Common myeloid progenitor, CD34-positive (primary cell): Measurements from ENCODE around the gene RAPGEF3.
A peak's percentile ranks its signal among the peaks of the same experiment; 100 is the strongest.

Source experiments
- CTCF ChIA-PET: fragments of 350-600 bp; sonication (Branson Sonifier 250); formaldehyde crosslinking; loops from one replicate; lab custom pipeline; 2021; ENCODE audit warnings: antibody characterized with exemption; lab: Charles Lee
- POLR2A ChIA-PET: fragments of 350-600 bp; sonication (Branson Sonifier 250); formaldehyde crosslinking; loops from one replicate; lab custom pipeline; 2021; ENCODE audit warnings: antibody characterized with exemption; lab: Charles Lee
- DNase-seq, 3 donors: peaks; one replicate each; pipeline versions ENCODE4 v3.0.0 to v3.0.0-alpha.2; 2013
- H3K27ac ChIP-seq, 2 experiments: 1 replicate in 1 of 2; 2 replicates in 1 of 2; pipeline ENCODE4 v1.7.0; 2013; ENCODE audit warnings: inconsistent platforms in 2 of 2, low read length in 2 of 2, mild to moderate bottlenecking in 2 of 2, low read depth in 1 of 2, moderate library complexity in 1 of 2; ENCODE audit not compliant: severe bottlenecking in 2 of 2, insufficient read depth in 1 of 2, poor library complexity in 1 of 2
- H3K27me3 ChIP-seq, 5 experiments: replicated peaks in 2 of 5; 1 replicate in 3 of 5; 2 replicates in 2 of 5; pipeline versions ENCODE4 v1.6.1 to v1.7.0; 2013; ENCODE audit warnings: low read length in 4 of 5, mild to moderate bottlenecking in 2 of 5, moderate library complexity in 2 of 5, inconsistent platforms in 1 of 5; ENCODE audit not compliant: insufficient read depth in 5 of 5, control insufficient read depth in 4 of 5
- H3K36me3 ChIP-seq, 4 experiments: 1 replicate in 2 of 4; 2 replicates in 2 of 4; pipeline versions ENCODE4 v1.6.1 to v1.7.0; 2013; ENCODE audit warnings: low read length in 3 of 4, control low read depth in 1 of 4, mild to moderate bottlenecking in 1 of 4; ENCODE audit not compliant: control insufficient read depth in 4 of 4, insufficient read depth in 4 of 4
- H3K4me1 ChIP-seq, 4 experiments: 1 replicate in 3 of 4; 2 replicates in 1 of 4; pipeline versions ENCODE4 v1.6.1 to v1.7.1; 2013; ENCODE audit warnings: low read length in 3 of 4, mild to moderate bottlenecking in 3 of 4, control low read depth in 1 of 4, inconsistent platforms in 1 of 4, moderate library complexity in 1 of 4; ENCODE audit not compliant: control insufficient read depth in 4 of 4, insufficient read depth in 4 of 4; ENCODE audit errors: control extremely low read depth in 1 of 4
- H3K4me3 ChIP-seq, 7 experiments: 1 replicate in 4 of 7; 2 replicates in 3 of 7; pipeline versions ENCODE4 v1.5.1 to v1.7.0; 2013; ENCODE audit warnings: mild to moderate bottlenecking in 7 of 7, low read length in 6 of 7, moderate library complexity in 6 of 7, inconsistent platforms in 2 of 7, low read depth in 2 of 7, control low read depth in 1 of 7; ENCODE audit not compliant: insufficient read depth in 4 of 7, control insufficient read depth in 1 of 7; ENCODE audit errors: extremely low read depth in 1 of 7
- H3K9me3 ChIP-seq, 5 experiments: 1 replicate in 4 of 5; 2 replicates in 1 of 5; pipeline versions ENCODE4 v1.6.1 to v1.7.1; 2013; ENCODE audit warnings: low read length in 4 of 5, mild to moderate bottlenecking in 2 of 5, inconsistent platforms in 1 of 5, low read depth in 1 of 5, moderate library complexity in 1 of 5; ENCODE audit not compliant: control insufficient read depth in 4 of 5, insufficient read depth in 2 of 5; ENCODE audit errors: control extremely low read depth in 1 of 5
- WGBS: methylation state at CpG from one replicate; pipeline ENCODE4 v1.1.5; 2013; ENCODE audit not compliant: insufficient coverage; 5-methylcytosine and 5-hydroxymethylcytosine counted together

RAPGEF3 gene

DNA sequence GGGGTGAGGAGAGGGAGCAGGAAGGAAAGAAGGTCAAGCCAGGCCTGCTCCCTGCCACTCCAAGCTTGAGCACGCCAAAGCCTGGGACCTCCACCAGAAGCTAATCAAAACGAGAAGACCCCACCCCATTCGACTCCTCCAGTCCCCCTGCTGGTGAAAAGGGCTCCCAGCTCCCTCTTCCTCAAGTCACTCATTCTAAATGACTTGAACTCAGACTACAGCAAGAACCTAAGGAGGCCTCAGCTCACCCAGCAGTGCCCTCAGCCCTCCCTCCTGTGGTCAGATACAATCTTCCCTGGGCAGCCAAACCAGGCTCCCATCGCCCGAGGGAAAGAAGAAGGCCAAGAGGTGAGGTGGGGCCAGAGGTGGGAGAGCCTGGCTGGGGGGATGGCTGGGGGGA lies 43.6 kb upstream of the RAPGEF3 start:
- peak overlapping the region; percentile 2 to 71 for H3K27ac ChIP-seq
- ChIA-PET POLR2A (interaction anchor here (1.2 to 2.2 kb wide), 4 partner anchors 11 to 31 kb away, joined by 3 to 12 read pairs (median 6); partner anchors contain the start of gene HDAC7), CTCF (interaction anchor here (1.0 to 49.5 kb wide), 17 partner anchors 8 to 96 kb away, joined by 3 to 1391 read pairs (median 5); partner anchors contain the start of genes HDAC7 and RPAP3)
- no peaks in the 10 kb centered on the region for H3K9me3 ChIP-seq
- peaks cover 24 to 99% (median 89%) of the 10 kb centered on the region in 4 experiments for H3K4me1 ChIP-seq
- no peaks in the 10 kb centered on the region for H3K27me3 ChIP-seq
- H3K4me3 ChIP-seq = peak overlapping the region in 4 of 7 experiments; percentile 21 to 60 (median 42)
- DNase-seq = peak in 2 of 3 donors; percentile 55
- peaks cover 0 to 25% (median 14%) of the 10 kb centered on the region in 4 experiments for H3K36me3 ChIP-seq
- 21% methylated on average over 3 of the region's 5 CpGs for WGBS

DNA sequence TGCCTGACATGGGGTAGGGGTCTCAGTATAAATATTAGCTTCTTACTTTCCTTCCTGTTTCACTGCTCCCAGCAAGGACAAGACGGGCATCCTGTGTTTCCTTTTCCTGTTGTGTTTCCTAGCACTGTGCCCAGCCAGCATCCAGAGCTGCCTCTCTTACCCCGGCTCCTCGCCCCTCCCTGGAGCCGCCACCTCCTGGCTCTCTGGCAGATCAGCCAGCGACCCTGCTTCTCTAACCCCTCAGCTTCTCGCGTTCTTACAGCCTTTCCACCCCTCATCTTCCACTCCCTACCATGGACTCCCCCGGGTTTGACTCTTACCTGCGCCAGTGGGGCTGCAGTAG lies 43.2 kb upstream of the RAPGEF3 start:
- ChIA-PET CTCF (interaction anchor here (1.0 to 49.5 kb wide), 17 partner anchors 8 to 96 kb away, joined by 3 to 1391 read pairs (median 5); partner anchors contain the start of genes HDAC7 and RPAP3), POLR2A (interaction anchor here (0.8 to 2.2 kb wide), 5 partner anchors 11 to 32 kb away, joined by 3 to 12 read pairs (median 4); partner anchors contain the start of gene HDAC7)
- peak overlapping the region in 1 of 2 experiments; percentile 71 for H3K27ac ChIP-seq
- DNase-seq = no peak
- H3K4me3 ChIP-seq = peak overlapping the region in 3 of 7 experiments; percentile 41 to 48 (median 44)
- H3K4me1 ChIP-seq = peaks cover 21 to 94% (median 84%) of the 10 kb centered on the region in 4 experiments
- peaks cover 1 to 28% (median 15%) of the 10 kb centered on the region in 4 experiments for H3K36me3 ChIP-seq
- no peaks in the 10 kb centered on the region for H3K27me3 ChIP-seq
- 39% methylated on average over 6 of the region's 9 CpGs for WGBS
- H3K9me3 ChIP-seq = no peaks in the 10 kb centered on the region

GRCh38 chr12:47801170-47801903 lies 42.7 kb upstream of the RAPGEF3 start:
- ChIA-PET POLR2A (interaction anchor here (0.8 to 2.2 kb wide), 5 partner anchors 12 to 32 kb away, joined by 3 to 12 read pairs (median 4); partner anchors contain the start of gene HDAC7), CTCF (interaction anchor here (1.1 to 49.5 kb wide), 16 partner anchors 9 to 95 kb away, joined by 3 to 1391 read pairs (median 6); partner anchors contain the start of genes HDAC7 and RPAP3)
- Histone ChIP-seq H3K36me3 (peaks cover 2 to 33% (median 18%) of the 10 kb centered on the region in 4 experiments), H3K27ac (no peak overlapping the region), H3K27me3 (no peaks in the 10 kb centered on the region), H3K4me1 (peaks cover 18 to 89% (median 79%) of the 10 kb centered on the region in 4 experiments), H3K9me3 (no peaks in the 10 kb centered on the region), H3K4me3 (peak overlapping the region in 3 of 7 experiments; percentile 1 to 48 (median 41))
- WGBS = 48% methylated on average over 7 of the region's 7 CpGs
- peak in 2 of 3 donors; percentile 48 to 51 for DNase-seq

DNA sequence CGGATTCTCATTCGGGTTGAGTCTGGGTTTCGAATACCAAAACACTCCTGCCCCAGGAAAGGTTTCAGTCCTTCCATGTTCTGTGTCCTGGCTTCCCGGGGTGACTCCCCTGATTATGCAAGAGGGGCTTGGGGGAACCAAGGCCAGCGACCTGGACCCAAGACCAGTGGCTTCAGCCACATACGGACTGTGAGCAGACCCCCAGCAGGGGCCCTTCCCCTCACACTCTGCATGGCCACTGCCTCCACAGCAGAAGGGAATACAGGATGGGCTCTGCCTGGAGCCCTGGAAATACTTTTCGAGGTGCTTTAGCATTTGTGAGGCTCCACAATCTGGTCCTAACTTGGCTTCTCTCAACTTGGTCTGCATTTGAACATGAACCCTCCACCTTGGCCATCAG lies 41.9 kb upstream of the RAPGEF3 start:
- DNase-seq = no peak
- Histone ChIP-seq H3K4me1 (peaks cover 16 to 81% (median 71%) of the 10 kb centered on the region in 4 experiments), H3K27ac (peak overlapping the region in 1 of 2 experiments; percentile 55), H3K36me3 (peaks cover 2 to 40% (median 25%) of the 10 kb centered on the region in 4 experiments), H3K9me3 (no peaks in the 10 kb centered on the region), H3K4me3 (no peak overlapping the region), H3K27me3 (no peaks in the 10 kb centered on the region)
- POLR2A ChIA-PET = interaction anchor here (0.6 to 1.2 kb wide), 2 partner anchors 7 to 14 kb away, joined by 4 to 7 read pairs; no protein-coding TSS in a partner anchor
- CTCF ChIA-PET = interaction anchor here (1.1 to 49.5 kb wide), 10 partner anchors 8 to 93 kb away, joined by 3 to 1391 read pairs (median 17); partner anchors contain the start of gene HDAC7
- 92% methylated on average over 7 of the region's 7 CpGs for WGBS

GRCh38 chr12:47799357-47799955 lies 40.8 kb upstream of the RAPGEF3 start:
- H3K4me1 ChIP-seq = peaks cover 14 to 70% (median 60%) of the 10 kb centered on the region in 4 experiments
- DNase-seq = no peak
- CTCF ChIA-PET = interaction anchor here (1.3 to 49.5 kb wide), 8 partner anchors 9 to 56 kb away, joined by 3 to 1391 read pairs (median 24); partner anchors contain the start of gene HDAC7

DNA sequence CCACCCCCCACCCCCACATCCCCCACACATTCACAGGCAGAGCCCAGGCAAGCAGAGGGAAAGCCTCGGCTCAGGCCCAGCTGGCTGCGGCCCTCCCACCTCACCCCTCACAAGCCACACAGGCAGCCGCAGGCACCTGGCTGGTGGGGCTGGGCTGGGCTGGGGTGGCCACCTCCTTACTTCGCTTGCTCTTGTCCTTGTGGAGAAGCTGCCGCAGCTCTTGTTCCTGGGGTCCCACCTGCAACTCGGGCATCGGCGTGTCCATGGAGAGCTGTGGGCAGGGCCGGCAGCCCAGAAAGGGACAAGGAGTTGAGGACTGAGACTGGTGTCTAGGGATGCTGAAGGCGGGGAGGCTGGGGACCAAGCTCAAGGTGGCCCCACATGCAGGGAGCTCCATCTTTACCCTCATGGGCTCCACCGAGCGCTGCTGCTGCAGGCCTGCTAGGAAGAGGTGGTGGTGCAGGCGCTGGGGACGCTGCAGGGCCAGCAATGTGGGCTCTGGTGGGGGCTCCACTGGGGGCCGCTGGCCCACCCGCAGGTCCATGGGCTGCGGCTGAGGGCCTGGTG lies 39.8 kb upstream of the RAPGEF3 start:
- Histone ChIP-seq H3K36me3 (peaks cover 4 to 56% (median 41%) of the 10 kb centered on the region in 4 experiments), H3K27me3 (no peaks in the 10 kb centered on the region), H3K4me1 (peaks cover 14 to 60% (median 50%) of the 10 kb centered on the region in 4 experiments), H3K4me3 (no peak overlapping the region), H3K27ac (no peak overlapping the region), H3K9me3 (no peaks in the 10 kb centered on the region)
- CTCF ChIA-PET = interaction anchor here (0.6 to 49.5 kb wide), 11 partner anchors 9 to 85 kb away, joined by 3 to 1391 read pairs (median 5); partner anchors contain the start of gene HDAC7
- POLR2A ChIA-PET = interaction anchor here (1.3 kb wide), 1 partner anchor 14 kb away, joined by 3 read pairs; no protein-coding TSS in a partner anchor
- no peak for DNase-seq
- WGBS = 96% methylated on average over 12 of the region's 17 CpGs

More at GRCh38 chr12:47799357-47799955, 40.8 kb upstream of the RAPGEF3 start:
- 92% methylated on average over 4 of the region's 7 CpGs for WGBS
- Histone ChIP-seq H3K27ac (peak overlapping the region in 1 of 2 experiments; percentile 55), H3K9me3 (no peaks in the 10 kb centered on the region), H3K27me3 (no peaks in the 10 kb centered on the region), H3K36me3 (peaks cover 2 to 49% (median 31%) of the 10 kb centered on the region in 4 experiments), H3K4me3 (no peak overlapping the region)
- POLR2A ChIA-PET = interaction anchor here (0.9 to 1.2 kb wide), 2 partner anchors 9 to 19 kb away, joined by 4 to 6 read pairs; no protein-coding TSS in a partner anchor
